Measurements from ENCODE around the gene CAMK4. TPM values are rescaled to one million over a fixed set of nuclear protein-coding genes. Genes with fewer than 3 reads are reported as not detected.
A peak's percentile ranks its signal among the peaks of the same experiment; 100 is the strongest.

CAMK4 gene
- total RNA-seq, 4 donors from 2014 or later, result 0.75 to 5.6 (median 4.7) TPM

- 62 to 72% methylated on average over 6 of the region's 6 CpGs for WGBS, 2 donors (ENCODE audit: low coverage in 1 of 2)
- no peaks in the 10 kb centered on the region for H3K9me3 ChIP-seq
- no peak for DNase-seq
- no peaks in the 10 kb centered on the region for H3K4me1 ChIP-seq
- H3K4me3 ChIP-seq, result no peak overlapping the region
- H3K36me3 ChIP-seq, result no peaks in the 10 kb centered on the region
- no peak overlapping the region for H3K27ac ChIP-seq
- H3K27me3 ChIP-seq, result no peaks in the 10 kb centered on the region
- in situ Hi-C loops (cut with MboI; ENCODE audit: low pct_ligation_motif_present in 1 of 4, low pct_unique_long_range_greater_than_20kb in 1 of 4, low sequenced_read_pairs in 3 of 4), result no loop called here
- intact Hi-C loops (cut with DNase I; ENCODE audit: low total_unique reads), result no loop called here
- TF ChIP-seq CTCF (IDR thresholded peaks at IDR 0.05) (no peak), POLR2A (IDR thresholded peaks at IDR 0.05) (no peak), EP300 (IDR thresholded peaks at IDR 0.05; ENCODE audit: low read depth) (no peak), POLR2AphosphoS5 (IDR thresholded peaks at IDR 0.05) (no peak)
Observed at GRCh38 chr5:111251921-111252320, 27.7 kb downstream of the CAMK4 start.

- H3K36me3 ChIP-seq, result no peaks in the 10 kb centered on the region
- WGBS, 2 donors (ENCODE audit: low coverage in 1 of 2), result 58 to 79% methylated on average over 3 to 5 of the region's 5 CpGs
- H3K4me1 ChIP-seq, result no peaks in the 10 kb centered on the region
- no peaks in the 10 kb centered on the region for H3K9me3 ChIP-seq
- TF ChIP-seq POLR2A (IDR thresholded peaks at IDR 0.05), result no peak
- no peak for TF ChIP-seq EP300 (IDR thresholded peaks at IDR 0.05; ENCODE audit: low read depth)
- TF ChIP-seq CTCF (IDR thresholded peaks at IDR 0.05), result no peak
- TF ChIP-seq POLR2AphosphoS5 (IDR thresholded peaks at IDR 0.05), result no peak
- peak; percentile 26 for DNase-seq
- no peaks in the 10 kb centered on the region for H3K27me3 ChIP-seq
- no peak overlapping the region for H3K27ac ChIP-seq
- in situ Hi-C loops (cut with MboI; ENCODE audit: low pct_ligation_motif_present in 1 of 4, low pct_unique_long_range_greater_than_20kb in 1 of 4, low sequenced_read_pairs in 3 of 4) (no loop called here), intact Hi-C loops (cut with DNase I; ENCODE audit: low total_unique reads) (no loop called here)
- no peak overlapping the region for H3K4me3 ChIP-seq
Observed at GRCh38 chr5:111252799-111253545, 28.8 kb downstream of the CAMK4 start.

GRCh38 chr5:111254613-111255012 is 30.4 kb downstream of the CAMK4 start:
- TF ChIP-seq CTCF (IDR thresholded peaks at IDR 0.05), result no peak
- no peak for TF ChIP-seq EP300 (IDR thresholded peaks at IDR 0.05; ENCODE audit: low read depth)
- TF ChIP-seq POLR2AphosphoS5 (IDR thresholded peaks at IDR 0.05), result no peak
- no peak for TF ChIP-seq POLR2A (IDR thresholded peaks at IDR 0.05)
- in situ Hi-C loops (cut with MboI; ENCODE audit: low pct_ligation_motif_present in 1 of 4, low pct_unique_long_range_greater_than_20kb in 1 of 4, low sequenced_read_pairs in 3 of 4), result no loop called here

GRCh38 chr5:111255169-111255568 is 31.0 kb downstream of the CAMK4 start:
- Histone ChIP-seq H3K4me1 (no peaks in the 10 kb centered on the region), H3K27me3 (no peaks in the 10 kb centered on the region), H3K9me3 (no peaks in the 10 kb centered on the region), H3K4me3 (no peak overlapping the region), H3K27ac (no peak overlapping the region), H3K36me3 (no peaks in the 10 kb centered on the region)
- in situ Hi-C loops (cut with MboI; ENCODE audit: low pct_ligation_motif_present in 1 of 4, low pct_unique_long_range_greater_than_20kb in 1 of 4, low sequenced_read_pairs in 3 of 4), result no loop called here
- intact Hi-C loops (cut with DNase I; ENCODE audit: low total_unique reads), result no loop called here
- 12 to 40% methylated on average over 1 of the region's 1 CpG for WGBS, 2 donors (ENCODE audit: low coverage in 1 of 2)
- no peak for TF ChIP-seq POLR2A (IDR thresholded peaks at IDR 0.05)
- TF ChIP-seq POLR2AphosphoS5 (IDR thresholded peaks at IDR 0.05), result no peak
- no peak for TF ChIP-seq EP300 (IDR thresholded peaks at IDR 0.05; ENCODE audit: low read depth)
- TF ChIP-seq CTCF (IDR thresholded peaks at IDR 0.05), result no peak
- no peak for DNase-seq

More at GRCh38 chr5:111254613-111255012, 30.4 kb downstream of the CAMK4 start:
- Histone ChIP-seq H3K36me3 (no peaks in the 10 kb centered on the region), H3K4me1 (no peaks in the 10 kb centered on the region), H3K27ac (no peak overlapping the region), H3K27me3 (no peaks in the 10 kb centered on the region), H3K4me3 (no peak overlapping the region), H3K9me3 (no peaks in the 10 kb centered on the region)
- 64 to 80% methylated on average over 1 to 3 of the region's 3 CpGs for WGBS, 2 donors (ENCODE audit: low coverage in 1 of 2)
- DNase-seq, result no peak
- intact Hi-C loops (cut with DNase I; ENCODE audit: low total_unique reads), result no loop called here

All from transverse colon (tissue), 4 donors.